SK-N-SH (cell line): ENCODE data around the gene OR56A4.

ENCODE experiments used
- EZH2phosphoT487 ChIP-seq: fragments of 200-600 bp; sonication (generic); IDR thresholded peaks from 2 replicates; pipeline ENCODE4 v1.6.1; 2017; ENCODE audit warnings: low read depth, mixed run types, mild to moderate bottlenecking, antibody characterized with exemption, moderate library complexity, borderline replicate concordance
- RCOR1 ChIP-seq: fragments of 150-350 bp; IDR thresholded peaks from 2 replicates; pipeline ENCODE4 v1.6.1; 2017; ENCODE audit warnings: antibody characterized with exemption, low read length
- TF ChIP-seq, protein P1 (sequence below): fragments of 200-600 bp; sonication (generic); IDR thresholded peaks from 2 replicates; pipeline ENCODE4 v1.6.1; 2017; ENCODE audit warnings: antibody characterized with exemption, mild to moderate bottlenecking, moderate library complexity

DNA sequence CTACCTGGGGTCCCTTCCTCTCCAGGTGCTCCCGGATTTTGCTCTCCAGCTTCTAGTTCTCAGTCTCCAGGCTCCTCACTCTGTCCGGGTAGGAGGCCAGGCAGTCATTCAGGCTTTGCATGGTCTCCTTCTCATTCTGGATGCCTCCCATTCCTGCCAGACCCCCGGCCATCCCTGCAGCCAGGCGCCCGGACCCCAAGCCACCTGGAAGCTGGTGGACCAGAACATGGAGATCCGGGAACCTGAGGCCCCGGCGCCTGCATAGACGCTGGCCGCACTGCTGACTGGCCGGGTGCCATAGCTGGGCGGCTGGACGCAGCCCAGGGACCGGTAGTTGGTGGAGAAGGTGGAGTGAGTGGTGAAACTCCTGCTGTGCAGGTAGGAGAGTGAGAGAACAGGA is 12.0 kb downstream of the OR56A4 start:
- TF ChIP-seq RCOR1 (no peak), EZH2phosphoT487 (no peak)
- TF ChIP-seq, protein P1, sequence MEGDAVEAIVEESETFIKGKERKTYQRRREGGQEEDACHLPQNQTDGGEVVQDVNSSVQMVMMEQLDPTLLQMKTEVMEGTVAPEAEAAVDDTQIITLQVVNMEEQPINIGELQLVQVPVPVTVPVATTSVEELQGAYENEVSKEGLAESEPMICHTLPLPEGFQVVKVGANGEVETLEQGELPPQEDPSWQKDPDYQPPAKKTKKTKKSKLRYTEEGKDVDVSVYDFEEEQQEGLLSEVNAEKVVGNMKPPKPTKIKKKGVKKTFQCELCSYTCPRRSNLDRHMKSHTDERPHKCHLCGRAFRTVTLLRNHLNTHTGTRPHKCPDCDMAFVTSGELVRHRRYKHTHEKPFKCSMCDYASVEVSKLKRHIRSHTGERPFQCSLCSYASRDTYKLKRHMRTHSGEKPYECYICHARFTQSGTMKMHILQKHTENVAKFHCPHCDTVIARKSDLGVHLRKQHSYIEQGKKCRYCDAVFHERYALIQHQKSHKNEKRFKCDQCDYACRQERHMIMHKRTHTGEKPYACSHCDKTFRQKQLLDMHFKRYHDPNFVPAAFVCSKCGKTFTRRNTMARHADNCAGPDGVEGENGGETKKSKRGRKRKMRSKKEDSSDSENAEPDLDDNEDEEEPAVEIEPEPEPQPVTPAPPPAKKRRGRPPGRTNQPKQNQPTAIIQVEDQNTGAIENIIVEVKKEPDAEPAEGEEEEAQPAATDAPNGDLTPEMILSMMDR, result no peak
